Neural progenitor cell (in vitro differentiated cells): Measurements from ENCODE around the gene DOK7.
A peak's percentile ranks its signal among the peaks of the same experiment; 100 is the strongest.

Experiments
- CTCF ChIP-seq: fragments of 200-600 bp; sonication (generic); IDR thresholded peaks from 2 replicates; pipeline ENCODE4 v1.5.1; 2017; ENCODE audit warnings: antibody characterized with exemption, mild to moderate bottlenecking
- EZH2 ChIP-seq: fragments of 200-600 bp; sonication (generic); IDR thresholded peaks from 2 replicates; pipeline ENCODE4 v1.6.1; 2017; ENCODE audit warnings: antibody characterized with exemption, mild to moderate bottlenecking, moderate library complexity
- EZH2phosphoT487 ChIP-seq: fragments of 200-600 bp; sonication (generic); IDR thresholded peaks from 2 replicates; pipeline ENCODE4 v1.6.1; 2017; ENCODE audit warnings: antibody characterized with exemption

GRCh38 chr4:3480528-3481112 is 17.5 kb downstream of the DOK7 start:
- TF ChIP-seq EZH2 (peak; percentile 34), CTCF (peak; percentile 100), EZH2phosphoT487 (no peak)
